ENCODE results near the gene GNG12.

DNA sequence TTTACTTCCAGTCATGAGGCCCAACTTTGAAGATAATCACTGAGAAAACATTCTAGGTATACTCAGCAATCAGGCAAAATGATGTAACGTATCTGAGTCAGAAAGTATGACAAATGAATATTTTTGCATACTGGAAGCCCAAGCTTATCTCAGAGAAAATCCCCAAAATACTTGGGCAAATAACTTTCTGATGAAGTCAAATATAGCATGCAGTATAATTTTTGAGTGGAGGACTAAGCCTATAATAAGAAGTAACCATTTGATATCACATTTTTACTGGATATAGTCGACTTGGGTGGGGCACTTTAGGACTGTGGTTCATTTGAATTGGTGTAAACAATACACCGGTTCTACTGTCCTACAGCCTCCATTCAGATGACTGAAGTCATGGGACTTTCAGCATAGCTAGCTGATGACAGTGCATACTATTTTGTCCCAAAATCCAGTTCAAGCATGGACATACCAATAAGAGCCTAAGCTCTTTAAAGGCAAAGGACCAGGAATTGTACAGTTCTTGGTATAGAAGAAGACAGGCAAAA is 150.5 kb downstream of the GNG12 start:
- TF ChIP-seq, protein P1, sequence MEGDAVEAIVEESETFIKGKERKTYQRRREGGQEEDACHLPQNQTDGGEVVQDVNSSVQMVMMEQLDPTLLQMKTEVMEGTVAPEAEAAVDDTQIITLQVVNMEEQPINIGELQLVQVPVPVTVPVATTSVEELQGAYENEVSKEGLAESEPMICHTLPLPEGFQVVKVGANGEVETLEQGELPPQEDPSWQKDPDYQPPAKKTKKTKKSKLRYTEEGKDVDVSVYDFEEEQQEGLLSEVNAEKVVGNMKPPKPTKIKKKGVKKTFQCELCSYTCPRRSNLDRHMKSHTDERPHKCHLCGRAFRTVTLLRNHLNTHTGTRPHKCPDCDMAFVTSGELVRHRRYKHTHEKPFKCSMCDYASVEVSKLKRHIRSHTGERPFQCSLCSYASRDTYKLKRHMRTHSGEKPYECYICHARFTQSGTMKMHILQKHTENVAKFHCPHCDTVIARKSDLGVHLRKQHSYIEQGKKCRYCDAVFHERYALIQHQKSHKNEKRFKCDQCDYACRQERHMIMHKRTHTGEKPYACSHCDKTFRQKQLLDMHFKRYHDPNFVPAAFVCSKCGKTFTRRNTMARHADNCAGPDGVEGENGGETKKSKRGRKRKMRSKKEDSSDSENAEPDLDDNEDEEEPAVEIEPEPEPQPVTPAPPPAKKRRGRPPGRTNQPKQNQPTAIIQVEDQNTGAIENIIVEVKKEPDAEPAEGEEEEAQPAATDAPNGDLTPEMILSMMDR (IDR thresholded peaks at IDR 0.05) = no peak
- no peak for TF ChIP-seq POLR2A (IDR thresholded peaks at IDR 0.05)

Data from prostate gland (tissue), 2 donors.